ENCODE measurements around the gene ZNF483.
"Not testable (repeated sequence)": the region's sequence is repeated elsewhere in the genome, so short reads cannot be mapped to it uniquely, and the experiment has no call there.

ZNF483 gene

DNA sequence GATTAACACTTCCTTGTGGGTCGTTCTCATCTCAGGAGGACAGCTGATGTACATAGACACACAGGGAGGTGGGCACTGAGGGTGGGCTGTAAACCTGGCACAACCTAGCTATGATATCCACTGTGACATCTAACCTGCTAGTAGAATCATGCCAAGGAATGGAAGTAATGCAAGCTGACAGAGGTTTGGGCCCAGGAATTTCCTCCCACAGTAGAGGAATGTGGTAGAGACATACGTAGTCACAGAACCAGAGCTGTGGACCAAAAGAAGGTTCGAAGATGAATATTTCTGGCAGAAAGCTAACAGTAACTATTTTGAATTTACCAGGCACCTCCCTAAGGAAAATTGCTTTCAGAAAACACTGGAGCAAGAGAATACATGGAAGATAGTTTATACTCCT lies 90.9 kb downstream of the ZNF483 start:
- DNase-seq, result no peak

DNA sequence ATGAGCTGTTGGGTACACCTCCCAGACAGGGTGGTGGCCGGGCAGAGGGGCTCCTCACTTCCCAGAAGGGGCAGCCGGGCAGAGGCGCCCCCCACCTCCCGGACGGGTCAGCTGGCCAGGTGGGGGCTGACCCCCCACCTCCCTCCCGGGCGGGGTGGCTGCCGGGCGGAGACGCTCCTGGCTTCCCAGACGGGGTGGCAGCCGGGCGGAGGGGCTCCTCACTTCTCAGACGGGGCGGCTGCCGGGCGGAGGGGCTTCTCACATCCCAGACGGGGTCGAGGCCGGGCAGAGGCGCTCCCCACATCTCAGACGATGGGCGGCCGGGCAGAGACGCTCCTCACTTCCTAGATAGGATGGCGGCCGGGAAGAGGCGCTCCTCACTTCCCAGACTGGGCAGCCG lies 92.4 kb downstream of the ZNF483 start:
- not testable (repeated sequence) for DNase-seq

DNA sequence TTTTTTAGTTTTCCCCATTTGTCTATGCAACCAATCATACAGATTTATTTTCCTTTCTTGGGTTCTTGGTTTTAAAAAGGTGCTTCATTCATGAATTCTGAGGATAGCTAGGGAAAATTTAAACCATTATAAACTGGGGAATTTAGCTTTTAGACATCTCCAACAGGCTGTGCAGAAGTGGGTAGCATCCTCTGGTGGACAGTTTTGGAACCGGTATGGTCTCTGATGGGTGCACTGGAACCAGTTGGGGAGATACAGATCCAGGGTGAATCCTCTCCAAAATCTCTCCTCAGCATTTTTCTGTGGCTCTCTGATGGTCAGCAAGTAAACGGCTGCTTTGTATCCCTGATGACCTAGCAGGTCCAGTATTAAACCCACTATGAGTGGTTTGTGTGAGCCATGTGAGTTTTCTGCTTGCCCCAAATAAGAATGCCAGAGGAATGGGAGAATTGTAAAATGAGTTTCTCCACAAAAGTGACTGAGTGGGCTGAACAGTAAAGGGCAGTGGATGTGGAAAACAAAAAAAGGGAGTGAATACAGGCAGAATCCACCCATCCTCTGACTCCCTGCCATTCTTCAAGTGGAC lies 97.0 kb downstream of the ZNF483 start:
- no peak for DNase-seq

DNA sequence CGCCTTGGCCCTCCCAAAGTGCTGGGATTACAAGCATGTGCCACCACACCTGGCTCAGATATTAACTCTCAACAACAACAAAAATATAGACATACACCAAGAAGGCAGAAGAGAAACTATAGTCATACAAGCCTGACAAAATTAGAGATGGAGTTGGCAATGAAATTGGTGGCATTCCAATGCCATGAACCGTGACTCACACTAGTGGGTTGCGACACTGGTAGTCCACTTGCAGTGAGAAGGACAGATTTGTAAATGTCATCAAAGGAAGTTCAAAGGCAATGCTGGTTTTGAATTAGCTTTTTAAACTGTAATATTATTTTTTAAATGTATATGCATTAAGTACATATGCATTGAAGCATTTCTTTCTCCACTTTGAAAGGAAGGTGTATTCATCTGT lies 97.6 kb downstream of the ZNF483 start:
- no peak for DNase-seq

Measured in kidney glomerular epithelial cell (primary cell).